Measurements from ENCODE around the gene CLSTN2.
A peak's percentile ranks its signal among the peaks of the same experiment; 100 is the strongest.

The CLSTN2 gene

DNA sequence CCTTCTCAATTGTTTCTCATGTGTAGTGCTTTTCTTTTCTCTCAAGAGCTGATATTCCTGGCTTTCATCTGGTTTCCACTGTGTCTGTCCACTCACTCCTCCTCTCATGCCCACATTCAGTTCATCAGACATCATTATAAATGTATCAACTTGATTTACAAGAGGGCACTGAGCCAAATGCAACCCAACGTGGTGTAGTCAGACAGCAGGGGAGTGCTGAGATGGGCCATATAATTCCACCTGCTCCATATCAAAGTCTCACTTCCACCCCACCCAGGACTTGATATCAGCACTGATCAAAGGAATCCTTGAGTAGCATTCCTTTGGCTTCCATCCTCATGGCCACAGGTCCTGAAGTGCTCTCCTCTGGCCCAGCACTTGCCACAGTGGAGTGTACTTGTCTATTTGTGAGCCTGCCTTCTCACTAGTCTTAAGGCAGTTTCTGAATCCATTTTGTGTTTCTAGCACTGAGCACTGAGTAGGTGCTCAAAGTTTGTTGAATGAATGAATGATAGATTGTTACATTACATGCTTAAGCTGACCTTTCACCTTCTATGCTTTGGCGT lies 252.8 kb downstream of the CLSTN2 start:
- DNase-seq (ENCODE audit: low spot score): no peak

DNA sequence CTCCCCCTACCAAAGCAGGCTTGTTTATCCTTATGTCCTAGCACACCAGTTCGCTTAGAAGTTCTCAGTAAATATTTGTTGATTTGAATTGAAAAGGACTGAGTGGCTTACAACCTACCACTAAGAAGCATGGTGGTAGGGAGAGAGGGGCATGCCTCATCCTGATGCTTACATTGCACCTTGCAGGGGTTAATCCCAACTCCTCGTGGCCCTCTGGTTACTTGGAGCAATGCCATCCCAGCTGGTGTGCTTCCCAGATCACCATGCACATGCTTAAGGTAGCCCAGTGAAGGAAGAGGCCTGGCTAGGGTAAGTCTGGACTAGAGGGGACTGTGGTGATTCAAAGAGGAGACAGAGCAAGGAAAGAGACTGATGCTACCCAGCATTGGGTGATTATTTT lies 253.3 kb downstream of the CLSTN2 start:
- DNase-seq (ENCODE audit: low spot score): no peak

- no peak for DNase-seq (ENCODE audit: low spot score)
These were observed 254.3 kb downstream of the CLSTN2 start for GRCh38 chr3:140189267-140189666.

DNA sequence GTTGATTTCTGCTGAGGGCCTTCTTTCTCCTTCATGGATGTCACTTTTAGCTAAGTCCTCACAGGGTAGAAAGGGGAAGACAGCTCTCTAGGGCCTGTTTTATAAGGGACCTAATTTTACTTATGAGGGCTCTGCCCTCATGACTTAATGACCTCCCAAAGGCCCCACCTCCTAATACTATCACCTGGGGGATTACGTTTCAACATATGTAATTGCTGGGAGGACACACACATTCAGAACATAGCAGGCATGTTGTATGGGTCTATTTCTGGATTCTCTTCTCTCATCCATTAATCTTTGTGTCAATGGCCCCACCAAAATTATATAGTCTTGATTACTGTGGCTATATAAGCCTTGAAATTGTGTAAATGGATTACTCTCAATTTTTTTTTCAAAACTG lies 255.0 kb downstream of the CLSTN2 start:
- DNase-seq (ENCODE audit: low spot score): no peak

DNA sequence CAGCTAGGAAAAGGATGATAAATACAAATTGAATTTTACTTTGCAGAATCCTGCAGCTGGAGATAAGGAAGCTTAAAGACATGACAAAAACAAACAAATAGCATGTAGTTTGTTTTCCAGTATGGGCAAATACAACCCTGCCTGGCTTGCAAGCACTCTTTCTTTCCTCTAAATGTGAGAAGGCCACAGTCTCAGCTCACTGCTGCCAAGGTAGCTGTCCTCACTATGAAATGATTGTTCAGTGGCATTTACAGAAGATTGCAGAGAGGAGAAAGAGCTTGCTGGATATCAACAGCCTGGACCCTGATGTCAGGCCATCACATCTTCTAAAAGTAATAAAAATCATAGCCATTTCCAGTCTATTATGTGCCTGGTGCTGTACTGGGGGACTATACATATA lies 262.0 kb downstream of the CLSTN2 start:
- peak; percentile 30 for DNase-seq (ENCODE audit: low spot score)

DNA sequence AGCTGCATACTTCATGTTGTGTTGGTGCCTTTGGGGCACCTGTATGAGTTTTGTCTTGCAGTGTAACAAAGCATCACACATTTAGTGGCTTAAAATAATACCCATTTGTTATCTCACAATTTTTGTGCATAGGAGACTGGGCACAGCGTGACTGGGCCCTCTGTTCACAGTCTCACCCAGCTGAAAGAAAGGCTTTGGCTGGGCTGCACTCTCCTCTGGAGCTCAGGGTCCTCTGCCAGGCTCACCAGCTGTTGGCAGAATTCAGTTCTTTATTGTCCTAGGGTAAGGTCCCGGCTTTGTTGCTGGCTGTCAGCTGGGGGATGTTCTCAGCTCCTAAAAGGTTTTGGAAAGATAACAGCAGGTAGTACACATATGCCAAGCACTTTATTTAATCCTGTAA lies 263.3 kb downstream of the CLSTN2 start:
- peak; percentile 97 for DNase-seq (ENCODE audit: low spot score)

DNA sequence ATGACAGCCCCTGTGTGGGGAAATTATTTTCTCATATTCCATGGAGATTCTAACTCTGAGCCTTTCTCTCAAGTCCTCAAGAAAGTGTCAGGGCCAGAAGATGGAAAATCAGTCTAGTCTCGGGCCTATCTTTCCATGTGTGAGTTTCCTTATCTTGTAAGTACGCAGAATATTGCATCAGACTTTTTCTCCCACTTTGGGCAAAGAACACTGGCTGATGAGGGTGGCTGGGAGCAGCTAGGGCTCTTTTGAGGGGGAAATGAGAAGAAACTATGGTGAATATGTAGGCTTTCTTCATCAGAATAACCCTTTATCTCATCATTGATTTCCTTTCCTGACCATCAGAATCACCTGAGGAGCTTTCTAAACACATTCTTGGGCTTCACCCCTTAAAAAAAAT lies 264.0 kb downstream of the CLSTN2 start:
- no peak for DNase-seq (ENCODE audit: low spot score)

DNA sequence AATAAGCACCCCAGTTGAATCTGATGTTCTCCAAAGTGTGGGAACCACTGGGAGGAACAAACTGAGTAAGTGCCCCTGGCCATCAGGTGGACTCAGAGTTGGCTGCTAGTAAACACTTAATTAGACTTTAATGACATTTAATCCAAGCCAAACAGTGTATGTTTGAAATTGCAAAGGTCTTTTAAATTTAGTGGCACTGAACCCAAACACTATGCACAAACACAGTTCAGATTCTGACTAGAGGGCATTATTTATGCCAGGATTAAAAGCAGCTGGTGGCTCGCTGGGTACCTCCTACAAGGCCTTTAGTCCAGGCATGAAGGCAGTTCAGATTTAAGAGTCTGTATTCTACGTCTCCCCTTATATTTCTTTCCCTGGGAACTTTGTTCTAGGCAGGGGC lies 264.8 kb downstream of the CLSTN2 start:
- DNase-seq (ENCODE audit: low spot score): no peak

DNA sequence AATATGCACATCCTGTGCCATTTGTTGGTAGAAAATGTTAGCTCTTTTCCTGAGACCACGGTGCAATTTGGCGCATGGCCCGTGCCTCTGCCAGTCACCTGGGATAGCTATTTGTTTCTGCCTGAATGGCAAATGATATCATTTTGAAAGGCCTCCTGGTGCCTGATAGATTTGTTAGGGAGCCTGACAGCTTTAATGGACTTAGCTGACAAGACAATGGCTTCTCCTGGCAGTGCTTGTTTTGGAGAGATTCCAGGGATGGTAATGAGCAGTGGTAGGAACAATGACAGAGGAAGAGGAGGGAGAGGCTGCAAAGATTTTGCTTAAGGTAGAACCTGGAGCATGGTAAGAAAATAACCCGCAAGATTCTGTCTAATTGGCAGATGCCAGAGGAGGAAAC lies 268.5 kb downstream of the CLSTN2 start:
- peak; percentile 63 for DNase-seq (ENCODE audit: low spot score)

DNA sequence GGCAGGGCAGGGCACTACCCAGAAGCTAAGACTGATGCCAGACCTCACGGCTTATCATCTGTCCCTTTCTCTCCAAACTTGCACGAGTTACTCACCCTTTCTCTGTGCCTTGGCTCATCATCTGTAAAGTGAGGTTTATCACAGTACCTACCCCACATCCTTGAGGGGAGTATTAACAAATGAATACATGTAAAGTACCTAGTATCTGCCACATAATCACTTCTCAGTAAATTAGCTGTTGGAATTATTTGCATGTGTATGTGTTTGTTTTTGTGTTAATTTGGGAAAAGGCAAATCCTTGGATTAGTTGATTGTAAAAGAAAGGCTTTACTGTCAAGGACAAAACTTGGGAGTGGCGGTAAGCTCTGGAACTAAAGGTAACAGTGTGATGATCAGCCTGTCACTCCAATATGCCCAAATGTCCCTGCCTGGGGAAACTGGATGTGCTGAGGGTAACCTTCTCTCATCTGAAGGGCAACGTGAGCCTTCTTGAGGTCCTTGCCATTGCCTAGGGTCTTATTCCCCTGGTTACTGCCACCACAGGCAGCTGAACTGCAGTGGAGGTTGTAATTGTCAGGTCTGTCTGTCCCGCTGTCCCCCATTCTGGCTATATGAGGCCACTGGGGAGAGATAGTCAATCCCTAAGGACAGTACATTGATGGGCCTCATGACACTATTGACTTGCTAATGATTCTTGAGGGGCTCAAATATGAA lies 269.4 kb downstream of the CLSTN2 start:
- DNase-seq (ENCODE audit: low spot score): no peak

DNA sequence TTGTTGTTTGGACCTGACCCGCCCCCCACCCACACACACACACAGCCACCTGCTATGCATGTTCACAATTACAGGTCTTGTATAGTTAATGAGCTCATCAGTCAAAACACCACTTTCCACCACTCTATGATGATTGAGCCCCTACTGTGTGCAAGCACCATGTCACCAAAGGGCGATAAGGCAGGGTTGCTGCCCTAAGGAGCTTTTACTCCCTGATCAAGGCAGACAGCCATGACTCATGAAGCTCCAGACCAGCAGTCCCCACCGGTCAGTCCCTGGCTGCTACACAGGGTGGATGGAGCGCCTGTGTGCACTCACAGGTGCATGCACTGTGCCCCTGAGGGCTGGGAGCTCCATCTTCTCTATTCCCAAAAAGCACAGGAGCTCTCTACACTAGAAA lies 270.6 kb downstream of the CLSTN2 start:
- no peak for DNase-seq (ENCODE audit: low spot score)

DNA sequence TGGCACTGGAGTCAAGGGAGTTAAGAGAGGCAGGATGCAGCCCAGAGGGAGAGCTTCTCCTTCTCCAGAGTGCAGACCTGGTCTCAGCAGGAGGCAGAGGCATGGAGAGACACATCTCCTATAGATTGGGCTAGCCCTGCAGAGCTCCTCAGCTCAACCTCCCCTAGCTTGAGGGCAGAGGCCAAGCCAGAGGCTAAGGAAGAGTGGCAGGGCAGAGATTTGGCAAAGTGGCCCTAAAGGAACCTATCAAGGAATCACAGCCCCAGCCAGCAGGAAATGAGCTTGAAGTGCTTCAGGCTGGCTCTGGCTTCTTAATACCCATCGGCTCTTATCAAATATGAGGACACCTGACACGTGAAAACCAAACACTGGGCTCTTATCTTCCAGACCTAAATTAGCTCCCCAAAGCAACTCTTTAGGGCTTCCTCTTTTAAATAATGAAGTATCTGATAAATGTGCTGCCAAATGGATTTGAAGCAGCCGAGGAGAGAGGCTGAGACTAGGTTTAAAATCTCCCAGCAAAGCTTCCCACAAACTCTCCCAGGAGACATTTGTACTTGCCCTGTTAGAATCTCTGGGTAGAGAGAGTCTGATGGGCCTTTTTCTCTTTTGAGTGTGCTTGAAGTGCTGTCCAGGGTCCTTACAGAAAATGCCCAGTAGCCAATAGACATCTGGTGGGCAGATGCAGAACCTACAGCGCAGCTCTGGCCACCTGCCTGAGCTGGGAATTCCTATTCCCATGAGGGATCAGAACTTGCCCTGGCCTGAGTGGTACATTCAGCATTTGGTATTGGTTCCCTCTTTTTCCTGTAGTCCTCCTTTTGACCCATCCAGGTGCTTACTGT lies 271.4 kb downstream of the CLSTN2 start:
- no peak for DNase-seq (ENCODE audit: low spot score)

DNA sequence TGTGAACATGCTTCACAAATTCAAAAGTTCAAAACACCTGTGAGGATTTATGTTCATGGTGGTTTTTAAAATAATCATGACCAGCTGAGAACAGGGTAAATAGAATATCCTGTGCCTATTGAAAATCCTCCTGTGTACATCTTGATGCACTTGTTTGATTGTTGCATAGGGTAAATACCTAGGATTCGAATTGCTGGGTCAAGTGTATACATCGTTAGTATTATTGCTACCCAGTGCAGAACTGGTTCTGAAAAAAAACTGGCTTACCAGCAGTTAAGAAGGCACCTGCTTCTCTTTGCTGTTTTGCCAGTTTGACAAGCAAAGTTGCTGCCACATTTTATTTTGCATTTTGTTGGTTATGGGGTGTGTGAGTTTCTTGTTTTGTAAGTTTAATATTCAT lies 272.6 kb downstream of the CLSTN2 start:
- DNase-seq (ENCODE audit: low spot score): no peak

DNA sequence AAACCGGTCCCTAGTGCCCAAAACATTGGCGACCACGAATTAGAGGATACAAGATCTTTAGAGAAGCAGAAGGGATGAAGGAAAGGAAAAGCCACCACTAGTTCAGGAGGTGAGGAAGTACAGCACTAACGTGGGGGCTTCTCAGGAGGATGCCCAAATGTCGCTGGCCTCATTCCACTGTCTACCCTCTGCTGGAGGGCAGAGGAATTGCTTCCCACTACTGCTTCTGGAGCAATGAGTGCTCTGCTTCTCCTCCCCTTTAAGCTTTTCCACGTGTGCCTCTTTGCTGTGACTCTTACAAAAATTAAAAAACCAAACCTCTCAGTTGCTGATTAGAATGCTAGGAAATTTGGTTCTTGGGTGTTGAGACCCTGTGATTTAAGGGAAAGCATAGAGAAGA lies 281.3 kb downstream of the CLSTN2 start:
- DNase-seq (ENCODE audit: low spot score): no peak

DNA sequence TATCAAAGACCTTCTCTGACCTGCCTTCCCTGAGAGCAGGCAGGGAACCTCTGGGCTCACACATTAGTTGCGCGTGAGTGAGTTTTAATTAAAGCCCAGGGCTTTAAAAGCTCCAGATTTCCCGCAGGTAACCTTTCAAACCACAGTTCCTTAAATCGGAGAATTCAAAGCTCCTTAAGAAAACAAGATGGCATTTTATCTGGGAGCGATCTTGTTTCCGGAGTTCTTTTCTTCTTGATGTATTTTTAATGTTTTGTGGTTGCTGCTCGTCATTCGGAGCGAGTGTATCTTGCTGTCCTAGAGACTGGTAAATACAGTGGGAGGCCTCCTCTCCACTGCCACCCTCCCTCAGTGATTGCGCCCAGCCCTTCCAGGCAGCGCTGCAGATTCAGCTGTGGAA lies 284.3 kb downstream of the CLSTN2 start:
- DNase-seq (ENCODE audit: low spot score): no peak

DNA sequence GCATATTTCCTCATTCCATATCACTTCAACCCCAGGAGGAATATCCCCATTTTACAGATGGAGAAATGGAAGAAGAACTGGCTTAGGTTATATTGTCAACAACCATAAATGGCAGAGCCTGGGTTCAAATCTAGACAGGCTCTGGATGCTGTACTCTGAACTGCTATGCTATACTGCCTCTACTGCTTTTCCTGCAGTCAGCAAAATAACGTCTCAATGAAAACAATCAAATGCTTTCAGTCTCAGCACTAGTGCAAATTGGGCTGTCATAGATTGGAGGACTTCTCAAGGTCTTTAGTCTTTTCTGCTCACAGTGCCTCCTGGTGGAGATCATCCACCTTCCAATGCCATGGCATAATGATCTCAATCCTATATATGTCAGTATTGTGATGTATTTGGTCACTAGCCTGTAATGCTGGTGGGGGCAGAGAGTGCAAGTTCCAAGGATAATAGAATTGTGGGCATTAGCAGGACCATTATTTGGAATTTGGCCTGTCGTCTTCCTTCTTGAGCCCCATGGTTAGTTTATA lies 285.0 kb downstream of the CLSTN2 start:
- DNase-seq (ENCODE audit: low spot score): peak; percentile 29

- DNase-seq (ENCODE audit: low spot score): no peak
These were observed 288.2 kb downstream of the CLSTN2 start for GRCh38 chr3:140223197-140223596.

DNA sequence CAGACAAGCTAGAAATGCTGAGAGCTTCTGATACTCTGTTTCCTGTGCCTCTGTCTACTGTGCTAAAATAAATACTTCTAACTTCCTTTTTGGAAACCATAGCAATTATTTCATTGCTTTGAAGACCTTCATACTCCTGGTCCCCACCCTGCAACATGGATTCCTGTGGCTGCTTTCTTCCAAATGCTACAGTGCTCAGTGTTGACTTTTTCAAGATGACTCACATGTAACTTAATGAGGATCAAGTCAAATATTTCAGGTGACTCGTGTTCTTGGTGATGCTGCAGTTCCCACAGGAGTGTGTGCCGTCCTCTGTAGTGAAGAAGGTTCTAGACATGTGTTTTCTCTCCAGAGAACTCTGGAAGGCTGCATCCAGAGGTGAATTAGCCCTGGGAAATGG lies 288.6 kb downstream of the CLSTN2 start:
- no peak for DNase-seq (ENCODE audit: low spot score)

DNA sequence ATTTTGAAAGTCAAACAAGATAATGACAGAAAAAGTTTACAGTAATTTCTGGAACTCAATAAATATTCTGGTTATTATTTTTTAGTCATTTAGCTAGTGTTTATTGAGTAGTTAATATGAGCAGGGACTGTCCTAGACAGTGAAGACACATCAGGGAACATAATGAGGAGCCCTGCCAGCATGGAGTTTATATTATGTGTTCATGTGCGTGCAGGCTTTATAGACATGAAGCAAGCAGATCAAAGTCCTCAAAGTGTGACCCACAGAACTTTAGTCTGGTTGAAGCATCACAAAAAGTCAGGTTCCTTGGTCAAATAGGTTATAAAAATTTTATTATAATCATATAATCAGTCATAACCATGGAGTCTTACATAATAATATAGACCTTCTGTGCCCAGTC lies 289.3 kb downstream of the CLSTN2 start:
- no peak for DNase-seq (ENCODE audit: low spot score)

- DNase-seq (ENCODE audit: low spot score): no peak
These were observed 291.0 kb downstream of the CLSTN2 start for GRCh38 chr3:140225996-140226395.

DNA sequence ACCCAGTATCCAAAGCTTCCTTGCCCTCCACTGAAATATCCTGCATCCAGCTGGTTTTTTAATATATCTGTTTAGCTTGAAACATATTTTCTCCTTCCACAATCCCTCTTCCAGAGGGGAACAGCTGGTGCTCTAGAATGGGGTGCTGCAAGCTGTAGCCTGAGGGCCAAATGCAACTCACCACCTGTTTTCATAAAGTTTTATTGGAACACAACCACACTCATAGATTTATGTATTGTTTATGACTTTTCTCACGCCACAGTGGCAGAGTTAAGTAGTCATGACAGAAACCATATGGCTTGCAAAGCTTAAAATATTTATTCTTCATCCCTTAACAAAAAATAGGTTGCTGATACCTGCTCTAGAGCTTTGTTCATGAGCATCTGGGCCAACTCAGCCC lies 298.7 kb downstream of the CLSTN2 start:
- DNase-seq (ENCODE audit: low spot score): no peak

DNA sequence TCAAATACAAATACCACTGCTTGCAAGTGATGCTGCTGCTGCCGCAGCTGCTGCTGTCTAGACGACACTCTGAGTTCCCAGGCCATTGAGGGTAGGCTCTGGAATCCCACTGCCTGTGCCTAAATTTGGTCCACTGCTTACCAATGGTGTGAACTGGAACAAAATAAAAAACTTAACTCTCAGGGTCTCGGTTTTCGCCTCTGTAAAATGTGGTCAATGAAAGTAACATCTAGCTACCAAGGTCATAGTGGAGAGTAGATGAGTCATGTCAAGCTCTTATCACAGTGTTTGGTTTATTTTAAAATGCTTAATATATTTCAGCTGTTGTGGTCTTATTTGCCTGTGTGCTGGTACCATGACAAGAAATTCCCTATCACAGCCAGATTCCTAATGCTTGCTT lies 299.3 kb downstream of the CLSTN2 start:
- DNase-seq (ENCODE audit: low spot score): no peak

Data from pons (tissue), 1 donor.